Esophagus squamous epithelium (tissue), 4 donors: Measurements from ENCODE around the gene CHD6.

ENCODE experiments used
- CTCF ChIP-seq, 6 experiments: fragments of 450-650 bp in 4 of 6; fragments of 200-600 bp in 2 of 6; sonication (generic) in 2 of 6; IDR thresholded peaks; one replicate each; pipeline ENCODE4 v1.5.1; 2016 to 2019; ENCODE audit warnings: antibody characterized with exemption in 6 of 6, mild to moderate bottlenecking in 4 of 6, moderate library complexity in 4 of 6
- POLR2A ChIP-seq, 4 donors: fragments of 450-650 bp; IDR thresholded peaks; one replicate each; pipeline ENCODE4 v1.6.1; 2017; ENCODE audit warnings: antibody characterized with exemption in 4 of 4, mild to moderate bottlenecking in 4 of 4, moderate library complexity in 3 of 4

- TF ChIP-seq POLR2A (IDR thresholded peaks at IDR 0.05) (no peak), CTCF (IDR thresholded peaks at IDR 0.05) (no peak)
Observed at GRCh38 chr20:41627001-41627495, 8.9 kb upstream of the CHD6 start.
